Measurements from ENCODE around the gene CEP55.
"Not testable (repeated sequence)": the region's sequence is repeated elsewhere in the genome, so short reads cannot be mapped to it uniquely, and the experiment has no call there.

CEP55 gene

GRCh38 chr10:93515071-93516005 lies 18.9 kb downstream of the CEP55 start:
- DNase-seq = no peak

DNA sequence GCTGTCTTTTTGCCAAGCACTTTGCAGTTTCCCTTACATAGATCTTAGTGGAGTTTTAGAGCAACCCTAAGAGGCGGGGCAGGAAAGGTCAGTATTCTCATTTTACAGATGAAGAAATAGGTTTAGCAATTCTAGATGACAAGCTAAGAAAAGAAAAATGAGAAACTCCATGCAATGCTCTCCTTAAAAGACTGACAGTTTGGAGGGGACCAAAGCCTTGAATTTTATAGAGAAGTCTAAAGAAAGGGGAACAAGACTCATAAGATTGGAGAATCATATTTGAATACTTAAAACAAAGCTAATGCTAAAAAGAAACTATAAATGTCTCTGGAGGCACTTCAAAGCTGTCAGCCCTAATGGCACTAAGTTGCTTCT lies 19.6 kb downstream of the CEP55 start:
- DNase-seq = no peak

DNA sequence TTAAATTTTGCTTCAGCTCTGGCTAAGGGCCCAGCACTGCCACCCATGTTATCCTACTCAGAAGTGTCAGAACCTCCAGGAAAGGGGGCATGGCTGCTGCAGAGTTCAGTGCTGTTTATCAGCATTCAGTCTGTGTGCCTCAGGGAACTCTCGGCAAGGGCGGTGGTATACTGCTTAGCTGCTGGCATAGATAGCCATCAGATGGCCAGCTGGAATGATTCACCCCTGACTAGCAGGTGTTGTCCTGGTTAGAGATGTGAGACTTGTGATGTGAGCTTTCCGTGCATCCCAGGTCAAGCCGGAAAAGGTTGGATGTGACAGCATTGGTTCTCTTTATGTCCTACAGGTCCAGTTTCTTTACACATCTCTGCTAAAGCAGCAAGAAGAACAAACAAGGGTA lies 22.1 kb downstream of the CEP55 start:
- no peak for DNase-seq

DNA sequence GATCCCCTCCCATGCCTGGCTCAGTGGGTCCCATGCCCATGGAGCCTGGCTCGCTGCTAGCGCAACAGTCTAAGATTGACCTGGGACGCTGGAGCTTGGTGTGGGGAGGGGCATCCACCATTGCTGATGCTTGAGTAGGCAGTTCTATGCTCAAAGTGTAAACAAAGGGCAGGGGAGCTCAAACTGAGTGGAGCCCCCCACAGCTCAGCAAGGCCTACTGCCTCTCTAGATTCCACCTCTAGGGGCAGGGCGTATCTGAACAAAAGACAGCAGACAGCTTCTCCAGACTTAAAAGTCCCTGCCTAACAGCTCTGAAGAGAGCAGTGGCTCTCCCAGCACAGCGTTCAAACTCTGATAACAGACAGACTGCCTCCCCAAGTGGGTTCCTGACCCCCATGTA lies 38.9 kb downstream of the CEP55 start:
- DNase-seq = no peak

- DNase-seq = not testable (repeated sequence)
Measured at GRCh38 chr10:93540871-93541270, 44.5 kb downstream of the CEP55 start.

- no peak for DNase-seq
Measured at GRCh38 chr10:93541402-93542357, 45.3 kb downstream of the CEP55 start.

DNA sequence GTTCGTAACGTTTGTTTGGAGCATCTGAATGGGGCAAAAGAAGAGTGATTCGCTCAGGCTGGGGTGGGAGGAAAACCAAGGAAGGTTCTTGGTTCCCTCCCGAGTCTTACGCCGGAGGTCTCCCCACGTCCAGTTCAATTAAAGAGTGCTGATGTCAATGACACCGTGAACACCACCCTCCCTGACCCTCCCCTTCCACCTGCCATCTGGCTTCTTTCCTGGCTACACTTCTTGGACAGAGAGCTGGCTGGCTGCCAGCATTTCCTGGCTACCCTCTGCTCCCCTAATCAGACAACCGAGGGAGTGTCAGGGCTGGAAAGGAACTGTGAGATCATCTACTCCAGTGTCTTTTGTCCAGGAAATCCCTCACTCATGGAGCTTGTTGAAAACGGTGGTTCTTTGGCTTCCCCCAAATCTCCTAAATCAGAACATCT lies 46.0 kb downstream of the CEP55 start:
- no peak for DNase-seq

- DNase-seq = not testable (repeated sequence)
Measured at GRCh38 chr10:93546995-93547394, 50.6 kb downstream of the CEP55 start.

DNA sequence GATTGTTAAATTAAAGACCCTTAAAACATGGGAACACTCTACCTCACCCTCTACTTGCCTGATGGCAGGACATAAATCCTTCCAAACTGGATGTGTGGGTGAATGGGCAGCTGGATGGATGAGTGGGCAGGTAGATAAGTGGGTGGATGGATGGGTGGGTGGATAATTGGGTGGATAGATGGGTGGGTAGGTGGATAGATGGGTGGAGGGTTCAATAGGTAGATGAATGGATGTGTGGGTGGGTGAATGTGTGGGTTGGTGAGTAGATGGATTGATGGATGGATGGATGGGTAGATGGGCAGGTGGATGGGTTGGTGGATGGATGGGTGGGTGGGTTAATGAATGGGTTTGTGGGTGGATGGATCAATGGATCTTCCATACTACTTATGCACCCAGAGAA lies 51.1 kb downstream of the CEP55 start:
- DNase-seq = no peak

GRCh38 chr10:93548376-93549071 lies 52.1 kb downstream of the CEP55 start:
- DNase-seq = no peak

DNA sequence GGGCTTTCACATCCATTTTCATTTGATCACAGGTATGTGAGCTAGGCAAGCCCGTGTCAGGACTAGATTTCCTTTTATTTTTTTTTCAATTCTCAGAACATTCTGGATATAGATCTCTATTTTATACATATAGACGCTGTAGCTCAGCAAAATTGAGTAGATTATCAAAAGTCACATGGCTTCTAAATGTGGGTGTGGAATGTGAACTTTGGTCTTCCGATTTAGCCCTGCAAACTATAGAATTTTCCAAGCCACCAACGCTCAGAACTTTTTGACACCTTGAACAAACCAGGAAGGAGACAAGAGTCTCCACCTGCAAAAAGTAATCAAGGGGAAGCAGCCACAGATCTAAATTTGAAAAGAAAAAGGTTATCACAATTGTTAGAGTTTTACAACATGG lies 54.2 kb downstream of the CEP55 start:
- DNase-seq = no peak

- no peak for DNase-seq
Measured at GRCh38 chr10:93552780-93553179, 56.4 kb downstream of the CEP55 start.

GRCh38 chr10:93553482-93554315 lies 57.3 kb downstream of the CEP55 start:
- DNase-seq = no peak

- DNase-seq = no peak
Measured at GRCh38 chr10:93554316-93554663, 57.9 kb downstream of the CEP55 start.

DNA sequence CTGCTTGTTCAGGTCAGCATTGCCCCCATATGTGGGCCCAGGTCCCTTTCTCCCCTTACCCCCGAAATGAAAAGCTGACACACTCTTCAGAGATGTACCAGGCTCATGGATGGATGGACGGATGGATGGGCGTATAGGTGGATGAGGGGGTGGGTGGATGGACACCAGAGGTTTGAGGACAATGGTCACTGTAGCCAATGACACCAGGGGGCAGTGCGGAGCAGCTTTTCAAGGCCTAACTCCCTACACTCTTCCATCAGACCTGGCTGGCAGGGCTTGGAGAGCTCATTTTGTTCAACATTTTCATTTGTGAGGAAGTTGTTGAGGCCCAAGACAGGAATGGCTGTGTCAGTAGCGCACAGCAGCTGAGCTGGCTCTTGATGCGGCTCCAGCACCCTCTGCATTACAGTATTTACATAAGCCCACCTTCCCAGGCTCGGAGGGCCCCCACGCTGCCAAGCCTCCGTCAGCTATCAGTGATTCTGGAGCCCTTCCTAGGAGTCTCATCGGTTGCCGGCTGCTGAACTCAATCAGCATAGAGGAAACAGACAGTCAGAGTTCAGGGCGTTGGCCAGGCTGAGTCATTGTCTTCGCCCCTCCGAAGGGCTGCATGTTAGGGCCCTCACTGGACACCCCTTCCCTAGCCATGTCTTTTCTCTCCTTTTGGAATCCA lies 58.5 kb downstream of the CEP55 start:
- peak; percentile 7 for DNase-seq

GRCh38 chr10:93559490-93559889 lies 63.1 kb downstream of the CEP55 start:
- DNase-seq = no peak

- DNase-seq = no peak
Measured at GRCh38 chr10:93560541-93560940, 64.1 kb downstream of the CEP55 start.

- no peak for DNase-seq
Measured at GRCh38 chr10:93565446-93565845, 69.0 kb downstream of the CEP55 start.

GRCh38 chr10:93566435-93567276 lies 70.2 kb downstream of the CEP55 start, which contains the start of gene FFAR4:
Gene FFAR4, plus strand, starts transcription at chr10:93566665. Its CDS starts 56 bp downstream, at chr10:93566721.
- no peak for DNase-seq
